Astrocyte (in vitro differentiated cells and primary cell): Measurements from ENCODE around the gene GABRB1.

ENCODE experiments used
- EZH2 ChIP-seq: IDR thresholded peaks from 2 replicates; pipeline ENCODE4 v1.6.1; 2012; ENCODE audit warnings: mild to moderate bottlenecking, low read length, inconsistent platforms; ENCODE audit not compliant: insufficient read depth
- TF ChIP-seq, protein P1 (sequence below): IDR thresholded peaks from 2 replicates; pipeline ENCODE4 v1.5.1; 2011; ENCODE audit warnings: low read depth, mild to moderate bottlenecking, inconsistent platforms, low read length, moderate library complexity; ENCODE audit not compliant: insufficient read depth

DNA sequence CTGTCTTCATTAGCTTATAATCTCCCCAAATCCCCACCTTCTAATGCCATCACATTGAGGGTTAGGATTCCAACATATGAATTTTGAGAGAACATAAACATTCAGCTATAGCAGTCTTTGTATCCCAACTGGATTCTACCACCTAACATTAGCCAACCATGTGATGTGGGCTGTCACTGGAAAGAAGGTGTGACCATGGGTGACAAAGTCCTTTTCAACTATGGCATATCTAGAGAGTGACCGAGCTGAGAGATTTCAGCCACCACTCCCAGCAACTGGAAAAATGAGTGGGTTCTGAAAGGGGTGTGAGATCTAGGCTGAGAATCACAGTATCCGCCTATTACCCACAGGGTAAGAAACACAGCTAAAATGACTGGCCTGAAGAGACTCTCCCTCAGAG is 22.1 kb downstream of the GABRB1 start:
- TF ChIP-seq, protein P1, sequence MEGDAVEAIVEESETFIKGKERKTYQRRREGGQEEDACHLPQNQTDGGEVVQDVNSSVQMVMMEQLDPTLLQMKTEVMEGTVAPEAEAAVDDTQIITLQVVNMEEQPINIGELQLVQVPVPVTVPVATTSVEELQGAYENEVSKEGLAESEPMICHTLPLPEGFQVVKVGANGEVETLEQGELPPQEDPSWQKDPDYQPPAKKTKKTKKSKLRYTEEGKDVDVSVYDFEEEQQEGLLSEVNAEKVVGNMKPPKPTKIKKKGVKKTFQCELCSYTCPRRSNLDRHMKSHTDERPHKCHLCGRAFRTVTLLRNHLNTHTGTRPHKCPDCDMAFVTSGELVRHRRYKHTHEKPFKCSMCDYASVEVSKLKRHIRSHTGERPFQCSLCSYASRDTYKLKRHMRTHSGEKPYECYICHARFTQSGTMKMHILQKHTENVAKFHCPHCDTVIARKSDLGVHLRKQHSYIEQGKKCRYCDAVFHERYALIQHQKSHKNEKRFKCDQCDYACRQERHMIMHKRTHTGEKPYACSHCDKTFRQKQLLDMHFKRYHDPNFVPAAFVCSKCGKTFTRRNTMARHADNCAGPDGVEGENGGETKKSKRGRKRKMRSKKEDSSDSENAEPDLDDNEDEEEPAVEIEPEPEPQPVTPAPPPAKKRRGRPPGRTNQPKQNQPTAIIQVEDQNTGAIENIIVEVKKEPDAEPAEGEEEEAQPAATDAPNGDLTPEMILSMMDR: no peak
- no peak for TF ChIP-seq EZH2
